Cardiac septum (tissue), 1 donor: ENCODE measurements around the gene IGSF9. TPM values are rescaled to one million over a fixed set of nuclear protein-coding genes. Genes with fewer than 3 reads are reported as not detected.

Experiments
- DNase-seq: peaks from one replicate; pipeline ENCODE4 v3.0.0-alpha.2; 2020; ENCODE audit warnings: low spot score
- intact Hi-C: fragments of 100-400 bp; cut with DNase I; formaldehyde crosslinking; loops from one replicate; pipeline ENCODE4 v1.14.0; 2022
- microRNA-seq: library from miRNA; unstranded; fragments of <30 nt; microRNA quantifications from one replicate; pipeline ENCODE4 v1.2.0, GENCODE V29; 2020
- total RNA-seq: library from RNA; stranded (reverse); fragmentation: NEBNext Ultra II Directional; extraction: Animal tissue kit (Norgen Biotek cat#: 25700); gene quantifications from one replicate; pipeline ENCODE4 v1.2.1, GENCODE V29; 2021
- donor health status: DM: no; HTN: no; CAD: no.

The IGSF9 gene
- total RNA-seq, 1 donor from 2014 or later, result not detected

DNA sequence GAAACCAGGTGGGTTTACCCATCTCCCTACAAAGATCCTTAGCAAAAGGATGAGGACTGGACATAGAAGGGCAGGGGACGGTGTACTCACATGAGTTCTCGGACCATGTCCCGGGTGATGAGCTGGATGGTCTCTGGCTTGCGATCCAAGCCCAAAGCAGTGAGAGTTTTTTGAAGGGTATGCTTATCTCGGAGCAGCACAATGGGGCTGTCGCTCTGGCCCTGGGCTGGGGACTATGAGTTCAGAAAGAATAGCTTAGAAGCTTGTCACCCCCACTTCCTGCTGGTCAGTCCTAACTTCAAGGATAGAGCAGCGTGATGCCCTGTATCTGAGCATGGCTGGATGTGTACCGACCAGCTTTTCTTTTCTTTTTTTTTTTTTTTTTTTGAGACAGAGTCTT, 55.0 kb downstream of the IGSF9 start:
- DNase-seq, result no peak
- intact Hi-C loops, result loop anchor here (1.0 kb wide), 1 partner anchor 35 kb away; the partner anchor contains the start of gene TAGLN2

DNA sequence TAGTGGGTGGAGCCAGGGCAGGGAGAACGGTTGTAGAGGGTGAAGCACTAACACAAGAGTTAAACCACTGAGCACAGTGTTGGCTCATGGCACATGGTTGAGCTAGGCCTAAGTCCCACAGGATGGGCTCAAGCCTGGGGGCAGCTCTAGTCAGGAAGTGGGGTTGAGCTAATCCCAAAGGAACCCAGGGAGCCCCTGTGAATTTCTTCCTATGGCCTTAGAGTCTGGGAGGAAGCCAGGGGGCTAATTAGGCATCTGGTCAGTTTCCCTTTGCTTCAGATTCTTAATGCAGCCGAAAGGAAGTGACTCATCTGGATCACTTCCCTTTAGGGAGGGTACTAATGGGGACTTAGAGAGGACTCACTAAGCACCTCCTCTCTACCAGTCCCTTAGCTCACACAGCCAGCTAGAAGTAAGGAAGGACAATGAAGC, 55.6 kb downstream of the IGSF9 start:
- no peak for DNase-seq

DNA sequence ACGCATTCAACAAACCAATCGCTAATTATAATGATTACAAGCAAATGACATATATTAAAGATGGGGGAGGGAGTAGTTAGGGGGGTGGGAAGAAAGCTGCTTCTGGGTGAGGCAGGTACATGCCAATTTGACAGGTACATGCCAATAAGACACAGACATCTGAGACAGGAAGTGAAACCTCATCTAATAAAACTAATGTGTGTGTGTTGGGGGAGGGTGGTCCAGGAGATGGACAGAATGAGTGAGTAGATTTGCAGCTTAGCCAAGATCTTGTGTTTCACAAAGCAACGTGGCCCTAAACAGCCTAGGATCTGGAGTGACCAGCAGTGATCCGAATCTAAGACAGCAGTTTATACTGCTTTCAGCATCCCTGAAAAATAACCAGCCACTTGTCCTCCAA, 56.2 kb downstream of the IGSF9 start:
- no peak for DNase-seq
- intact Hi-C loops, result no loop called here

More for the DNA sequence above, 55.6 kb downstream of the IGSF9 start:
- intact Hi-C loops, result loop anchor here (1.0 kb wide), 1 partner anchor 35 kb away; the partner anchor contains the start of gene TAGLN2

DNA sequence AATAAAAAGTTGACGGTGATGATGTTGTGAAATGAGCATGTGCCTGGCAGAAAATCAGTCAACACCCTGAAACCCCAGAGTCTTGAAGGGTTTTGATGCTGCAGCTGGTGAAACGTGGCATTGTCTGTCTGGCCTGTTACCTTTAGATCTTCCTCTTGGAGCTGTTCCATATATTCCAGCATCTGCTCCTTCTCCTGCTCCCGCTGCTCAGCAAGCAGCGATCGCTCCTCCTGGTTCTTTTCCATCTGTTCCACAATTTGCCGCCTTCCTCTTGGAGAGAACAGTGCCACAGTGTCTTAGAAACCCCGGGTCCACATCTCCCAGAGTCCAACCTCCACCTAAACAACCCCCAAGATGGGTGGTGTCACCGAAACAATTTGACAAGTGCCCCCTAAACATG, 61.1 kb downstream of the IGSF9 start:
- intact Hi-C loops, result no loop called here
- DNase-seq, result no peak

DNA sequence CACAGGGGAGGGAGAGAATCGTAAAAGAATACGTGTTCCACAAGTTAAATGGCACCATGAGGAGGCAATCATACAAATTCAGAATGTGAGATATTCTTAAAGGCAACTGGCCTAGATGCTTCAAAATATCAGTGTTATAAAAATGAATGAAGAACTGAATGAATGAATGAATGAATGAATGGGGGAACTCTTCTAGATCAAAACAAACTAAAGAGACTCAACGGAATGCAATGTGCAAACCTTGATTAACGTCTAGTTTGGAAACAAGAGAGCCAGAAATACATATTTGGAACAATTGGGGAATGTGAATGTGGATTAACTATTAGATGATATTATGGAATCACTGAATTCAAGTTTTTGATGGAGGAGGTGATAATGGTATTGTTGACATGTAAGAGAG, 62.3 kb downstream of the IGSF9 start:
- intact Hi-C loops, result no loop called here
- DNase-seq, result no peak

DNA sequence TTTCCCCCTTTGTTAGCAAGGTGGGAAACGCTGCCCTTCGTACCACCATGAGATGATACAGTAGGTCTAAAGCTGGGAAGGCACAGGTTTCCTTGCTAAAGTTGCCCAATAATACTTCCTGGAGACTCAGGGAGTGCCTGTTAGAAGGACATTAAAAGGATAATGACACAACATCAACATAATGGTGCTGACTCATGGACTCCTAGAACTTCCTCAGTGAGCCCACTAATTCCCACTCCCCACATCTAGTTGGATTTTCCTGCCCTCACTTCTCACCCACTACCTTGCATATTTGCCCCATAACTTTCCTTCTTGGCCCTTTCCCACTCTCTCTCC, 62.9 kb downstream of the IGSF9 start:
- intact Hi-C loops, result no loop called here
- no peak for DNase-seq

DNA sequence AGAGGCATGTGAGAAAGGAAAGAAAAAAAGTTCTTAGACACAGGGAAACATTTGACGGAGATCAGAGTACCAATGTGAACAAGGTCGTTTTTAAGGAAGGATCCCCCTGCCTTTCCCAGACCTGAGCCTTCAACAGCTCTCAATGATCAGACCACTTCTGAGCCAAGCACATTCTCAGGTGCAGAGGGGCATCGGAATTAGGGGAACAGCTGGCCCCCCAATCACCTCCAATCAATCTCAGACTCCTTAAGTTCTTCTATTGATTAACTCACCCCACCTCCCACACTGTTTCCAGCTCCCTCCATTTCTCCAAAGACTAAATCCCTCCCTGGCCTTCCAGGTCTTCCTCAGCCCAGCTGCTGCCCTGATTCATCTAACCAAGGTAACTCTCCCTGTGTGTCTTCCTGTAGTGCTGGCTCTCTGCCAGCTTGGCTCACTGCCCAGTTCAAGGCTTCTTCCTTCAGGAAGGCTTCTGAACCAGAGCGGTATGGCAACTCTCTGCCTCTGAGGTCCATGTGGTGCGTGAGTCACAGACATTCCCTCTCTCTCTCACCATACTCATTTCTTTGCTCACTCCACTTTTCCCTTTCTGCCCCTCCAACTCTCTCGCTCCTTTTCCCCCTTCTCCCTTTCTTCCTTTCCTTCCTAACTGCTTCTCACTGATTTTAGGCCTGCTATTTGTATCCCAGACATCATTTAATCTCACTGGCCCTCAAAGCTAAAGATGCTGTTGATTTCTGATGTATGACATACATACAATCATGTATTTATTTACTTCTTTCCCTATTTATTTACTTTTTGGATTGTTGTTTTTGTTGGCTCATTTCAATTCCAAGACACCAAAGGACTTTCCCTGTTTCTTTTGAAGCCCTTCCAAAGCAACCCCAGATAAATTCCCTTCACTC, 63.5 kb downstream of the IGSF9 start:
- intact Hi-C loops, result no loop called here
- DNase-seq, result peak; percentile 81

DNA sequence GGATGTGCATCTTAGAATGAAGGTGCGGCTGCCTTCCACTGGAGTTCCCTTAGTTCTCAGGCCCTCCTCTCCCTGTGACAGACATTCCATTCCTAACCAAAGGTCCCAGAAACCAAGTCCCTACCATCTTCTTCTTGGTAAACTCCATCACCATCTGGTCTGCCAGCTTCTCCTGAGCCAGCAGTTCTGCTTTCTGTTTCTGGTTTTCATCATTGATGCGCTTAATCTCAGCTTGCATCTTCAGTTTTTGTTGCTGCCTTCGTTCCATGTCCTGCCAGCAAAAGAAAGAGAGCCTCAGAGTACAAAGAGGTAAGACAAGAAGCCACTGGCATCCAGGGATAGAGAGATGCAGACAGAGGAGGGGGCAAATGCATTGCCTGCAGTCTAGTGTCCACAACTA, 65.0 kb downstream of the IGSF9 start:
- intact Hi-C loops, result no loop called here
- no peak for DNase-seq

DNA sequence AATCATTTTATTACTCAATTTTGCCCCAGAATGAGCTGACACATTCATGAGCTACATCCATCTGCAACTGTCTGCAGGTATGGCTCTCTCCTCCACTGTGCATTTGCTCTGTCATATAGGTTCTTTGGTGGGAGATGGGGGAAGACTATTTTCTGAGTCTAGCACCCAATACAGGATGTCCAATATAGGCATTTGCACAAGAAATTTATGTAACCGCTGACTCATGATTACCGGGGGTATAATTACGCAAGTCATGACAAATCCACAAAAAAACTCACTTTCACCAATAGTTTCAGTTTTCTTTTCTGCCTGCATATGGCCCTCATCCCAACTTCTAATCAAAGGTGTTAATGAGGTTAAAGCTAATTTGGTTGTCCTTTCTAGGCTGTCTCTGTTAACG, 65.4 kb downstream of the IGSF9 start:
- intact Hi-C loops, result no loop called here
- DNase-seq, result no peak

DNA sequence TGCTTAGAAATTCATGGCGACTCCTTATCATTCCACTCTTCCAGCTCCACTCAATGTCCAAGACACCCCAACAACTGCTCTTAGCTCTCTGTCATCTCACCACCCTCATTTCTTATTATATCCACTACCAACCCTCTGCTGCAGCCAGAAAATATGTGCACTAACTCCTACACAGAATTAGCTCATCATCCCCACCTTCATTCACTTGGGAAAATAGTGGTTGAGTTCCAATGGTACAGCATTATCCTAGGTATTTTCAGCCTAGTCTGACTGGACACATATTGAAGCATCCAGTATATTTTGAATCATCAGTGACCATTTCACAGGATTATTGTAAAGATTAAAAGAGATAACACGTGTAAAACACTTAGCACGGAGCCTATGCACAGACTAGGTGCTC, 66.3 kb downstream of the IGSF9 start:
- intact Hi-C loops, result no loop called here
- no peak for DNase-seq

DNA sequence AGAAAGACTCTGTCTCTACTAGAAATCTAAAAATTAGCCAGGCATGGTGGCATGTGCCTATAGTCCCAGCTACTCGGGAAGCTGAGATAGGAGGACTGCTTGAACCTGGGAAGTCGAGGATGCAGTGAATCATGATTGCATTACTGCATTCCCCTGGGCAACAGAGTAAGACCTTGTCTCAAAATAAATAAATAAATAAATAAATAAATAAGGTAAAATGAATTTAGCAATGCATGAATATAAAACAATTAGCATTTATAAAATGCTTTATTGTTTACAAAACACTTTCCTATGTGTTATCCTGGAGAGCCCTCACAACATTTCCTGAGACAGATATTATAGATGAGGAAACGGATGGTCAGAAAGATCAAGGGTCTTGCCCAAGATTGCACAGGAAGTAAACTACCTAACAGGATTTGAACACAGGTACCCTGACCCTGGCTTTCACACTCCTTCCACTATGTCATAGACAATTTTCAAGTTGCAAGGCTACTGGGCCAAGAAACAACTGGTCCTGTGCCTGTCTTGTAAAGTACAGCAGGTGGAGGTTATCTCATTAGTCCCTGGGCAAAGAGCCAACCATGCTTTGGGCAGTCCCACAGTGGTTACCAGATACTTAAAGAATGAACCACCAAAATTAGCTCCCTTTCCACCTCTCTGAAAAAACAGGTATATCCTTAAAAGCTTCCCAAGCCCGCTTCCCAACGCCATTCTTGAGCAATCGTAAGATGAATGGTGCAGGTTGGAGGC, 67.5 kb downstream of the IGSF9 start:
- intact Hi-C loops, result no loop called here
- DNase-seq, result no peak

Small RNAs within 50 kb of the gene (microRNA-seq; reads per million reads assigned to microRNA genes)
- not detected for gene MIR4259

Other genes starting within 250 kb of the IGSF9 start
- not detected for gene CRP, start 231.0 kb downstream of the IGSF9 start, total RNA-seq
- 12.7 TPM for gene DUSP23, start 164.7 kb downstream of the IGSF9 start, total RNA-seq
- gene FCRL6, start 143.3 kb downstream of the IGSF9 start, total RNA-seq, result 0.16 TPM
- 1.5 TPM for gene SLAMF8, start 118.7 kb downstream of the IGSF9 start, total RNA-seq
- gene VSIG8, start 83.0 kb downstream of the IGSF9 start, total RNA-seq, result not detected
- 0.32 TPM for gene CFAP45, start 45.4 kb downstream of the IGSF9 start, total RNA-seq
- 103 TPM for gene TAGLN2, start 20.1 kb downstream of the IGSF9 start, total RNA-seq
- not detected for gene SLAMF9, start 8.6 kb upstream of the IGSF9 start, total RNA-seq
- 2.3 TPM for gene PIGM, start 86.4 kb upstream of the IGSF9 start, total RNA-seq
- 0.05 TPM for gene KCNJ10, start 124.5 kb upstream of the IGSF9 start, total RNA-seq
- gene KCNJ9, start 135.9 kb upstream of the IGSF9 start, total RNA-seq, result not detected
- gene IGSF8, start 153.0 kb upstream of the IGSF9 start, total RNA-seq, result 29.7 TPM
- gene ATP1A2, start 170.1 kb upstream of the IGSF9 start, total RNA-seq, result 147 TPM
- gene ATP1A4, start 206.0 kb upstream of the IGSF9 start, total RNA-seq, result 1.0 TPM
- 57.8 TPM for gene CASQ1, start 245.0 kb upstream of the IGSF9 start, total RNA-seq